B cell (primary cell): ENCODE data around the gene ENTHD1.

Source experiments
- CTCF ChIP-seq: fragments of 200-600 bp; IDR thresholded peaks from one replicate; pipeline ENCODE4 v1.8.0; 2022; ENCODE audit warnings: antibody characterized with exemption, mild to moderate bottlenecking
- EZH2 ChIP-seq: IDR thresholded peaks from 2 replicates; pipeline ENCODE4 v1.6.1; 2012; ENCODE audit warnings: borderline replicate concordance, low read depth, mild to moderate bottlenecking, moderate library complexity, low read length; ENCODE audit not compliant: insufficient read depth, poor library complexity, severe bottlenecking

- TF ChIP-seq CTCF (no peak), EZH2 (no peak)
Observed at GRCh38 chr22:39880722-39881121, 12.8 kb downstream of the ENTHD1 start.
